ENCODE data around the gene EDNRA.

DNA sequence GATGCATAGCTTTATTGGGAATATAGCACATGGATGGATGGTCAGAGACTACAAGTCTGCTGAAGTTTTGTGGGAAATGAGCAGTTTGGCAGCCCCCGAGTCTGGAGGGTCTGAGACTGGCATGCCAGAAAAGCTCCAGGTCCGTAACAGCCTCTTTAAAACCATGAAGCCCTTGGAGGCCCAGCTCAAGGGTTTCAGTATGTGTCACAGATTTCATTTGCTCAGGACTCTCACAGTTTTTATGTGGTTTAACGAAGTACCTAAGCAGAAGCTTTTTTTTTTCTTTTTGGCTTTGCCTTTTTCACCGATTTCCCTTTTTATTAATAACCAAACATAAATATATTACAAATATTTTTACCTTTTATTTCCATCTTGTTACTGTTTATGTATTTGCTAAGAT lies 105.7 kb downstream of the EDNRA start:
- TF ChIP-seq, protein P1, sequence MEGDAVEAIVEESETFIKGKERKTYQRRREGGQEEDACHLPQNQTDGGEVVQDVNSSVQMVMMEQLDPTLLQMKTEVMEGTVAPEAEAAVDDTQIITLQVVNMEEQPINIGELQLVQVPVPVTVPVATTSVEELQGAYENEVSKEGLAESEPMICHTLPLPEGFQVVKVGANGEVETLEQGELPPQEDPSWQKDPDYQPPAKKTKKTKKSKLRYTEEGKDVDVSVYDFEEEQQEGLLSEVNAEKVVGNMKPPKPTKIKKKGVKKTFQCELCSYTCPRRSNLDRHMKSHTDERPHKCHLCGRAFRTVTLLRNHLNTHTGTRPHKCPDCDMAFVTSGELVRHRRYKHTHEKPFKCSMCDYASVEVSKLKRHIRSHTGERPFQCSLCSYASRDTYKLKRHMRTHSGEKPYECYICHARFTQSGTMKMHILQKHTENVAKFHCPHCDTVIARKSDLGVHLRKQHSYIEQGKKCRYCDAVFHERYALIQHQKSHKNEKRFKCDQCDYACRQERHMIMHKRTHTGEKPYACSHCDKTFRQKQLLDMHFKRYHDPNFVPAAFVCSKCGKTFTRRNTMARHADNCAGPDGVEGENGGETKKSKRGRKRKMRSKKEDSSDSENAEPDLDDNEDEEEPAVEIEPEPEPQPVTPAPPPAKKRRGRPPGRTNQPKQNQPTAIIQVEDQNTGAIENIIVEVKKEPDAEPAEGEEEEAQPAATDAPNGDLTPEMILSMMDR (conservative IDR thresholded peaks at IDR 0.05 in 1 of 2, IDR thresholded peaks at IDR 0.05 in 1 of 2; ENCODE audit: extremely low read depth in 1 of 2, insufficient read depth in 1 of 2, low read depth in 1 of 2, low read length in 2 of 2) = no peak
- TF ChIP-seq EZH2 (IDR thresholded peaks at IDR 0.05; ENCODE audit: borderline replicate concordance, low read length) = no peak
